HL-60 (cell line): ENCODE results near the gene CHN1.

Experiments
- REST ChIP-seq: IDR thresholded peaks from 2 replicates; pipeline ENCODE4 v1.6.1; 2012; ENCODE audit warnings: low read depth; ENCODE audit not compliant: insufficient replicate concordance
- TF ChIP-seq, protein P1 (sequence below): IDR thresholded peaks from one replicate; pipeline ENCODE4 v1.5.1; 2011; ENCODE audit warnings: low read length, control low read depth, inconsistent platforms; ENCODE audit not compliant: insufficient read depth

DNA sequence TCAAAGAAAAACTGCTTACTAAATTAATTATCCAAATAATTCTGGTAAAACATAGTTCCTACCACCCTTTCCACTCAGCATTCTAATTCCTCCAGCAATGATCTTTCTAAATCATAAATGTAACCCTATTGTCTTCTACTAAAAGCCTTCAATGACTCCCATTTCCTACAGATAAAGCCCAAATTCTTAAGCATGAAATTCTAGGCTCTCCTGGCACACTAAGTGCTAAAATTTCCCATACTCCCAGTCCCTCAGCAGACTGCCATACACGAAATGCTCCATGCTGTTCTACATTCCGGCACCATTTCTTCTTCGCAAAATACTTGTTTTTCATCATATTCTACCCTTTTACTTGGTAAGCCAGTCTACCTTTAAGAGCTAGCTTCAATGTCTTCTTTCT is 96.9 kb downstream of the CHN1 start:
- TF ChIP-seq, protein P1, sequence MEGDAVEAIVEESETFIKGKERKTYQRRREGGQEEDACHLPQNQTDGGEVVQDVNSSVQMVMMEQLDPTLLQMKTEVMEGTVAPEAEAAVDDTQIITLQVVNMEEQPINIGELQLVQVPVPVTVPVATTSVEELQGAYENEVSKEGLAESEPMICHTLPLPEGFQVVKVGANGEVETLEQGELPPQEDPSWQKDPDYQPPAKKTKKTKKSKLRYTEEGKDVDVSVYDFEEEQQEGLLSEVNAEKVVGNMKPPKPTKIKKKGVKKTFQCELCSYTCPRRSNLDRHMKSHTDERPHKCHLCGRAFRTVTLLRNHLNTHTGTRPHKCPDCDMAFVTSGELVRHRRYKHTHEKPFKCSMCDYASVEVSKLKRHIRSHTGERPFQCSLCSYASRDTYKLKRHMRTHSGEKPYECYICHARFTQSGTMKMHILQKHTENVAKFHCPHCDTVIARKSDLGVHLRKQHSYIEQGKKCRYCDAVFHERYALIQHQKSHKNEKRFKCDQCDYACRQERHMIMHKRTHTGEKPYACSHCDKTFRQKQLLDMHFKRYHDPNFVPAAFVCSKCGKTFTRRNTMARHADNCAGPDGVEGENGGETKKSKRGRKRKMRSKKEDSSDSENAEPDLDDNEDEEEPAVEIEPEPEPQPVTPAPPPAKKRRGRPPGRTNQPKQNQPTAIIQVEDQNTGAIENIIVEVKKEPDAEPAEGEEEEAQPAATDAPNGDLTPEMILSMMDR, result no peak
- no peak for TF ChIP-seq REST
